Ramos (cell line): Measurements from ENCODE around the gene DCBLD2.

Experiments
- in situ Hi-C: fragments of 300-500 bp; cut with MboI; formaldehyde crosslinking; loops from one replicate; pipeline ENCODE4 v1.14.3; 2022; ENCODE audit warnings: low sequenced_read_pairs; ENCODE audit not compliant: unreplicated experiment

The DCBLD2 gene

DNA sequence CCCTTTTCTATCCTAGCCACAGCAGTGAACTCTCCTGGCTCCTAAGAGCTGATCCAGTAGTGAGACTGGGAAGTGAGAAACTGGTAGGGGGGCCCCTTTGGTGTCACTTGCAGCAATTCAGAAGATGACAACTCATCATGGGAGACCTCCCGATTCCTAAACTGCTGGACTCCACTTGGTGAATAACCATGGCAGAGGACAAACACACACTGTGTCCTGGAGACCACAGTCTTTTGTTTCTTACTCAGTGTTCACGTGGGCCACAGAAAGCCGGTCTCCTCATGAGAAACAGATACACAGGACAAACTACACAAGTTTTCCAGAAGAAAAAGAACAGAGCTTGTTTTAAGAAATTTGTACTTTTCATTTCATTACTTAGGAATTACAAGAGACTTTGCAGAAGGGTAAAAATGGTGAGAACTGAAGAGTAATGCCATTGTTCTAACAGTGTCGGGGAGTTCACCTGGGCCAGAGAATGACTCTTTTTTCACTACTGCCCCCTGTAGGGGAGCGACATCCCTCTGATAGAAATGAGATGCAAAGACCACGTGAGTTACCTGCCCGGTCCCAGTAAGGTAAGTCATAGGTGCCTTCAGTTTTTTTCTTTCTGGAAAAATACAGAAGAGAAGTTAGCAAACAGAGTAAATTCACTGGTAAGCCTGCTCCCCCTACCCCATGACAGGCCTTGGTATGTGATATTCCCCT lies 100.3 kb downstream of the DCBLD2 start:
- in situ Hi-C loops: loop anchor here (25.0 kb wide), 2 partner anchors 361 to 764 kb away; partner anchors contain the start of gene GABRR3

DNA sequence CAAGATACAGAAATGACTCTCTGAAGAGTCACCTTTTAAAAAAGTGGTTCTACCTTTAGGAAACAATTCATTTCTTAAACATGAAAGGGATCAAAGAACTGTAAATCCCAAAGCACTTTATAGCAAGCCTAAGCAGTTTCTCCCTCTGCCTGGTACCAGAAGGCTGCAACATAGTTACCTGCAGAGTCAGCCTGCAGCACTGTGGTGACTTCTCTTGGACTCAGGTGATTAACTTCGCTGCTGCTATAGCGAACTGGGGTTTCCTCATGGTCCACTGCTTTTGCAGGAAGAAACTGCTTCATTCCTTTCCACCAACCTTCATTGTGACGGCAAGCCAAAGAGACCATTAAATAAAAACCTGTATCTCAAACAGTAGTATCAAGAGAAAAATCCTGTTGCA lies 101.1 kb downstream of the DCBLD2 start:
- in situ Hi-C loops: loop anchor here (25.0 kb wide), 2 partner anchors 362 to 763 kb away; partner anchors contain the start of gene GABRR3

DNA sequence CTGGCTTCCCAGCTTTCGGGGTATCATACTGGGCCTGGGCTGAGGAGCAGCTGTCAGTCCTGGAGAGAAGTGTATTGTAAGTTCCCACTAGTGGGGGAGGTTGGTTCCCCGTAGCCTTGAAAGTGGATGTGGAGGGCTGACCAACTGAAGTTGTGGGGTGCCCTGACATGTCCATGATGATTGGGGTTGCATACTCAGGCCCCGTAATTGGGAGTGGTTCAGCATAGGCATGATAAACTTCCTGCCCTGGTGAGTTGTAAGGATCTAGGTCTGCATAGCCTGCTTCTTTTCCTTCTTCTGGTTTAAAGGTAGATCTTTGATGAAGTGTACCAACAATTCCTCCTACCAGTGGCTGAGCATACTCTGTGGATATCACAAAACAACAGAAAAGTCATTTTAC lies 102.0 kb downstream of the DCBLD2 start:
- in situ Hi-C loops: no loop called here

DNA sequence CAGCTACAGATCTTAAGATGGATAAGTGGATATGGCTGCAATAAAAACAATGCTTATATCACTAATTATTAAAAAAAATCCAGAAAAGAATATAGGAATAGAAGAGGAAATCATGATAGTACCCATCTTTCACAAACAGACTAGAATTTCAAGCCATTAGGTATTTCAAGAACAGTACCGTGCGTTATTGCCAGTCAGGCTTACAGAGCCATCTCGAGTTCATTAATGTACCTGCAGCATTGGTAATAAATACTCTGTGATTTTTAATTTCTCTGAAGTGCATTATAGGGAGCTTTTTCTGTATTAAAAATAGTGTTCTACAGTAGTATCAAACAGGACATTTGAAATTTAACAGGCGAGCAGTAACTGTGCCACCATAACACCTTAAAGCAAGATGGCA lies 102.7 kb downstream of the DCBLD2 start:
- in situ Hi-C loops: no loop called here

DNA sequence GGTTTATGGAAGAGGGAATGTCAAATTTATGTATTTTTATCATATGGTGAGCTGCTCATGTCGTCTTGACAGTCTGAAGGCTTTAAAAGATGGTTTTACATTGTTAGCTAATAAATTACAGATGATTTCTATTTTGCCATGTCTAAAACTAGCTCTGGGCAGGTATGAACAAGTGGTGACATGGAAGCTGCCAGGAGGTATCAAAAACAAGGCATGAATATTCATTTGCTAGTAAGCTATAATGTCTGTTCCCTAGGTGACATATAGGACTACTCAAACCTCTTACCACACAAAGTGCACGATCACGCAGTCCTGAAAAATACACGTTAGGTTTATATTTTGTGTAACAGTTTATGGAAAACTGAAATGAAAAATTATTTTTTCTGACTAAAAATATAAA lies 103.6 kb downstream of the DCBLD2 start:
- in situ Hi-C loops: no loop called here

DNA sequence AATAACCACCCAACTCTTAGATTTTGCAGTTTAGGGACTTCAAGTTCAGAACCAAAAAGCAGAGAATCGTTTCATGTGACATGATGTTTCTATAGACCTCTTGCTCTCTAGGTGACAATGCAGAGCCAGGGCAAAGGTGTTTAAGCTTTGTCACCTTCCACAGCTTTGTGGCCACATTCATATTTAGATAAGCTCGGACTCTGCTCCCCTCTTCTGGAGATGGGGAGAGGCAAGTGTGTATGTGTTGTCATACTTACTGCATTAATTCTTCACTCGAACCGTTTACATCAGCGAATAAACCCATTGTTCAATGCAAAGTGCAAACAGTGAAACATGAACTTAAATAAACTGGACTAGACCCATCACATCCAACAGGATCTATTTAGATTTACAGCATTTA lies 105.2 kb downstream of the DCBLD2 start:
- in situ Hi-C loops: no loop called here

DNA sequence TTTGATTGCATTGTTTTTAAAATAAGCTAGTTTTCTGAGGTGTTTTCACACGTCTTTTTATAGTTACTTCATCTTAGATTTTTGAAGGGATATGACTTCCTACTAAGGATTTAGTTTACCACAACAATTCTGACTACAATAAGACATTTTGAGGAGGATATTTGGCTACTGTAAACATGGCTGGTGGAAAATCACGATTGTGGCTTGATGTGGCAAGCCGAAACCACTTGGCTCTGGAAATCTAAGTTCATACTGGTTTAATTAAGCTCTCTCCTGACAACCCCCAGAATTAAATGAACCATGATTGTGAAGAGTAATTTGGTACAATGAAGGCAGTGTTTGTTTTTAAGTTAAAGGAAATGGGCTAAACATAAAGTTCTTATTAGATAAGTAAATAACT lies 107.5 kb downstream of the DCBLD2 start:
- in situ Hi-C loops: no loop called here

DNA sequence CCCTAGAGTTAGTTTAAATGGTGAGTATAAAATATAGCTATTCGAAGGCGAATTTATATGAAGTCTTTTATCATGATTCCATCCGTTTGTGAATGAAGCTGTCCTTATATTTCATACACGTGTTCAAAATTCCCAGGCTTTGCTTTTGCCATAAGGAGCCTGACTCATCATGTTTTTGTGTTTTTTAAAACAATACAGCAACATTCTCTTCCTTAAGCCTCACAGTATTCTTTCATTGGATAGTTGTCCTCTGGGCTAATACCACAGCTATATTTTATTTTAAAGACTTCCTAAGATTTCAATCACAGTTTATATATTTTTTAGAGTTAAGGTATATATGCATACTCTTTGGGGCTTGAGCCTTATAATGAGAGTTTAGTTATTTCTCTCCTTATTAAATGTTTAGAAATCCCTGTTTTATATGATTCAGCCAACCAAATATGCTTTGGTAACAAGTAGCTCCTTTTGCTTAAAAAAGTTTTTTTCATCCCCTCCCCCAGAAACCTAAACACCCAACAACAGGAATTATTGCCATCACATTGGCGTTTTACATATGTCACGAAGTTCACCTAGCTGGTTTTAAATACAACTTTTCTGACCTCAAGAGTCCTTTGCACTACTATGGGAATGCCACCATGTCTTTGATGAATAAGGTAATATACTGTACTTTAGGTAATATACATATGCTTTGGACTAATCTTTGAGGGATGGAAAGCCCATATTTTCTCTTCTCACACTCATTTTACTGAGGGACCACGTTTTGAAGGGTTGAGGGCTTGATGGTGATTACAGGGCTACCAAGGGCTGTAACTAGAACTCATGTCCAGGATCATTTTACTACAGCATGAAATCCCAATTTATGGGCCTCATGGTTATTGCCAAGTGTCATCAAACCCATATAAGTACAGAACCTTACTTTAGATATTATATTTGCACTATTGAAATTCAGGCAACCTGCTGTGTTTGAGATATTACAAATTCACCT lies 109.9 kb downstream of the DCBLD2 start:
- in situ Hi-C loops: no loop called here

DNA sequence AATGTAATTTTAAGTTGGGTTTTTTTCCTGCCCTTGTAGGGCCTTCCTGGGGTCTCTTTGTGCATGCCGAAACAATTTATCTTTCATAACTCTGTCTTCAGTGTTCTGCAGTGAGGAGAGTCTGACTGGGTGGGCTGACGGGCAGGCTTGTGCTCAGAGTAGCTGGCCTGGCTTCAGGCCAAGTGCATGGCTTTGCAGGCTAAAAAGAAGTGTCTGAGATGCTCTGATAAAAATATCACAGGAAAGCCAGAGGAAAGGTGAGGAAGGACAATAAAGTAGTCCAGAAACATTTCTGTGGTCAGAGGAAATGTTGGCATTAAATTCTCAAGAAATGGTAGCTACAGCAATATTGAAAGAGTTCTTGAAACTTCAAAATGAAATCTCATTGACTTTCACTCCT lies 112.8 kb downstream of the DCBLD2 start:
- in situ Hi-C loops: no loop called here

DNA sequence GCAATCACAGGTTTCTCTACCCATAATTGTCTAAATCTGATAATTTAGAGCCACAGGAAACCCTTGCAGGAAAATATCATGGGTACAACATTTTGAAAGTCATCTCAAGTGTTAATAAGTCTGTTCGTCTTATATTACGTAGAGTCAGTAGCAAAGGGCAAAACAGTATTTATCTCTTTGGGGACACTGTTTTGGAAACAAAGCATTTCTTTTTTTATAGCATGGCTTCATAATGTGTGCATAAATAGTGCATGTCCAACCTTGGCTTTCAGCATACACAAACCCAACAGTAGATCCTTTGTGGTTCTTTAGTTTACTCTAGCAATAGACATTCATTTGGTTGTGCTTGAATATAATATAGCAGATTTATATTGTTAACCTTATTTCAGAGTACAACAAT lies 114.3 kb downstream of the DCBLD2 start:
- in situ Hi-C loops: no loop called here

DNA sequence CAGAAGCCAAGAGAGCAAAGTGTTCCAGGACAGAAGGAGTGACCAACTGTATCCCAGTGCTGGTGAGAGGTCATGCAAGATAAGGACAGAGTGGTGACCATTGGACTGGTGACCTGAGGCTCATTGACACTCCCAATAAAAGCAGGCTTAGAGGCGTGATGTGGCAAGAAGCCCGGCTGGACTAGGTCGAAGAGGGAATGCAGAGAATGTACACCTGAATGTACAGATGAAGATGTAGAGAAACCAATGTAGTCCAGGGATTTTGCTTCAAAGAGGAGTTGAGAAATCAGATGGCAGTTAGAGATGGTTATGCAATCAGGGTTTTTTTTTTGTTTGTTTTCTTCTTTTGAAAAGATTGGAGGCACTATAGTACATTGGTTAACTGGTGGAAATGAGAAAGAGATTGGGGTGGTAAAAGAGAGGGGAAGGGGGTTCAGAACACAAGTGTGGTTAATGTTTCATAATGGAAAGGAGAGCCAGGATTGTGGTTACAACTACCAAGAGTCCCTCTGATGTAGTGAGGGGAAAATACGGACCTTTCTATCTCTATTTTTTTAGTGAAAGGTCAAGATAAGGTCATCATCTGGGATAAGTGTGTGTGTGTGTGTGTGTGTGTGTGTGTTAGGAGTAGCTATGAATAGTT lies 115.0 kb downstream of the DCBLD2 start:
- in situ Hi-C loops: no loop called here

DNA sequence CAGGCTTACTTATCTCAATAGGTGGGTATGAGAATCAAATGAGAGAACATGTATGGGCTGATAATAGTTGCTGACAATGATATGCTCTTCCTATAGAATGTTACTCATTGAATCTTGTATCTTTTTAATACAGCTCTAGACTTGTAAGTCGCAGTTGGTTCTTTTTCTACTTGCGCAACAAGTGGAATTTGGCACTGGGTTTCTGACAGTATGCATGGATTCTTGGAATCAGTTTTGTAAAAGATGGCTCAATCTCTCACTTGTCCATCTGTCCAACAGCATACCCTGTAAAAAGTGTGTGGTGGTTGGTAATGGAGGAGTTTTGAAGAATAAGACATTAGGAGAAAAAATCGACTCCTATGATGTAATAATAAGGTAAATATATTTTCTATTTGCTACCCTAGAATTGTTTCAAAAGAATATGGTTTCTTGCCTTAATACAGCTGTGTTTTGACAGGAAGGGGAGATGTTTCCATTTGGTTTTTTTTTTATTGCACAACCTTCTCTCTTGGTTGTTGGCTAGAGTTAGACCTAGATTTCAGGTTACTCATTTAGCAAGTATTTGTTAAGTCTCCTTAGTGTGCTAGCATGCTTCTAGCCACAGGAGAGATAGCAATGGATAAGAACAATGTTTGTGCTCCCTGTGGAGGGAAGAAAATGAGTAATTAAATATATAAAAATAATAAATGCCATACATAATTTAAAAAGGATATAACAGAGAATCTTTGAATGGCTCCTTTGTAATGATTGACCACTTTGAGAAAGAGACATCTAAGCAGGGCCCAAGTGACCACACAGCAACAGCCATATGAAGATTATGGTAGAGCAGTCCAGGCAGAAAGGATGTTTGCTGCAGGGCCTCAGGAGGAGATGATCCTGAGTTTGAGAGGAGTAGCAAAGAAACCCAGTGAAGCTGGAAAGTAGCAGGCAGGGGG lies 116.6 kb downstream of the DCBLD2 start:
- in situ Hi-C loops: no loop called here

DNA sequence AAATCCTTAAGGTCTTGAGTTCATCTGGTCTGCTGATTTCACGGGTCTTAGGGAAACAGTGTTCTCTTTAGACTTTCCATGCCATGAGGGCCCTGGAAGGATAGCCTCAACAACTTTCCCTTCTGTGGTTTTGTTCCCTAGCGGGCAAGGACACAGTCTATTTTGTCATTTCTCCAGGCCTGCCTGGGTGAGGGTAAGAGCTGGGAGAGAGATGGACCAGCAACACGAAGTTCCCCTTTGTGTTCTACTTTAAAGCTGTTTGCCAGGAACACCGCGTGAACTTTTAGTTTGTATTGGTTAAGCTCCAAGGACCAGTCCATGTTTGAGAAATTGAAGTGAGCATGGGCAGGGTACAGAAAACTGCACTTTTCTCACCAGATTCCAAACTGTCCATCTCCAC lies 117.5 kb downstream of the DCBLD2 start:
- in situ Hi-C loops: no loop called here

DNA sequence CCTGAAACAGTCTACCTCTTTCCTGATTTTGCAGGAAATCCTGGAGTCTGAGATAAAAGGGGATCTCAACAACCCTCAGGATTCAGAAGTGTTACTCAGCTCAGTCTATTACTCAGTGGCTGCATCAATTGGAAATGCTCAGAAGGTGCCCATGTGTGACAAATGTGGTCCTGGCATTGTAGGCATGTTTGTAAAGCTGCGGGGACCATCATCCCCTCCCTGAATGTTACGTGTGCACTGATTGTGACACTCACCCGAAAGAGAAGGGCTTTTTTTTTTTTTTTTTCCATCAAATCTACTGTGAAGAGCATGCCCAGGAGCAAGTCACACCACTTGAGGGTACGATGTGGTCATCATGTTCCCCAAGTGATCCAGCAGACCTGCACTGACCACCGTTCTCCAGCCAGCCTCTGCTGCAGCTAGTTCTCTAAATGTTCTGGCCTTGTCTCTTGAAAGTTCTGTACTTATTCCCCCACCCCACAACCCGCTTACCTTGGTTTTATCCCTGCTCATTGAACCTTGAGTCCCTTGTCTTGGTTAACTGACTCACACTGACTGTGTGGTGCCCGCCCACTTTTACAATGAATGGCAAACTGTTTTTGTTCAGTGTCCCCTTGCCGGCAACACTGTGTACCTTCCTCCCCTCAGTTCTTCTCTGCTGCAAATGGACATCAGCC lies 118.5 kb downstream of the DCBLD2 start:
- in situ Hi-C loops: no loop called here

DNA sequence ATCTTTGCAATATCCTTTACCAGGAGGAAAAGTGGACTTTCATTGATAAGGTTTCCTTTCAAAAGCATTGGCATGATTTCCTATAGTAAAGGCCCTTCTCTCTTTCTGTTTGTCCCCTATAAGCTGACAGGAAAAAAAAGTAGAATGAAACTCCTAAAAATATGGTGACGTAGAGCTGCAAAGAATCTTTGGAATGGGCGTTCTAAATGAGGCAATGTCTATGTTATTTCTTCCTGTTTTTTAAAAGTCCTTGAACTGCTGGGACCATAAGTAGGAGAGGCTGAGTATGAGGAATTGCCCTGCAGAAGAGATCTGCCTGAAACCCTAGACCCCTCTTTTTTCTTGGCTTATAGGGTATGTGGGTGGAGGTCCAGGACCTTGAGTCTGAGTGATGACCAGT lies 121.2 kb downstream of the DCBLD2 start:
- in situ Hi-C loops: no loop called here

DNA sequence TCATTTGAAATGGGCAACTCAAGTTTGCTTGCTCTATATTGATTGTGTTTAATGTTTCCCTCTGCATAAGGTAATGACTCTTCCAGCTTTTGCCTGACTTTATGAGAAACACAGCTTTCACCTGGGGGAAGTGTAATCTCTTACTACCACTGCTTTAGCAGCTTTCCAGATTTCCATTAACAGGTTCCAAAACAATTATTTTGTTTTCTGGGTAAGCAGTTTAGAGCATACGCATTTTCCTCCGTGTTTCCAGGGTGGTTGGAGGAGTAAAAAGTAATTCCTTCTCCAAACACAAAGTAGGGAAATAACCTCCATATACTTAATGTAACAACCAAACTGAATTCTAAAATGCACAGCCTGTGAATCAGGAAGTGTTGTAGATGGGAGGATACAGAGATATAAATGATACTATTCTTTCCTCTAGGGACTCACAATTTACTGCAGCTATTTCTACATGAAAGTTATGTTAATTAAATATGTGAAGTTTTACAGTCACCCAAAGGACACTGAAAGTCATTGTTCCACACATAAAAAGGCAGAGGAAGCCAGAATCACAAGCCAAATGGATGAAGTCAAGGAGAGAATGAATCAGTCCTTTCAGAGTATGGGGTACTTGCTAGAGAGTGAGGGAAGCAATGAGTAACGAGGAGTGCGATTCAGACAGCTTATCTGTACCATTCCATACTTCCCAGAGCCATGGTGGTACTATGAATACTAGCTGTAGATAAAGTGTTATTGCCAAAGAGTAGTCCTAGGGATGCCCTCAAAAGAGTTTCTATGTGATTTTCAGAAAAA lies 121.8 kb downstream of the DCBLD2 start:
- in situ Hi-C loops: no loop called here

DNA sequence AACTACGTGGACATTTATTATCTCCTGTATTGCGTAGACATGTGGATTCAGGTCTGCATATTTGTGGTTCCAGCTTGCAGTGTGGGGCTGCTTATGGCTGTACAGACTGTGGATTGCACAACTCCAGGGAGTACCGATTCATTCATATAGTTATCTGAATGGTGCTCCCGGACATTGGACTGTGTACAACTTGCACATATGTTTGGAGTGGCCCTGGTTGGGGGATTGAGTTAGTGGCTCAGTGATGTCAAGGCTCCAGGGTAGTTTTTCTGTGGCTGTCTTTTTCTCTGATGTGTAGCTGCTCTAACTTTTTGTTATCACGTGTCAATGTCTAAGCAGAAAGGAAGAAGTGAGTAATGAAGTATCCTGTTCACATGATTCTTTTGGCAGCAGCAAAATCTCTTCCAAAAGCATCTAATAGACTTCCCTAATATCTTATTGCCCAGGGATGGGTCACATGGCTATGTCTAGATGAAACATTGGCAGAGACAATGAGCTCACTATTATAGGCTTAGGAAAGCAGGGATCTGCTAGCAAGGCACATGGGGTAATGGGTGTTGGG lies 122.6 kb downstream of the DCBLD2 start:
- in situ Hi-C loops: no loop called here

DNA sequence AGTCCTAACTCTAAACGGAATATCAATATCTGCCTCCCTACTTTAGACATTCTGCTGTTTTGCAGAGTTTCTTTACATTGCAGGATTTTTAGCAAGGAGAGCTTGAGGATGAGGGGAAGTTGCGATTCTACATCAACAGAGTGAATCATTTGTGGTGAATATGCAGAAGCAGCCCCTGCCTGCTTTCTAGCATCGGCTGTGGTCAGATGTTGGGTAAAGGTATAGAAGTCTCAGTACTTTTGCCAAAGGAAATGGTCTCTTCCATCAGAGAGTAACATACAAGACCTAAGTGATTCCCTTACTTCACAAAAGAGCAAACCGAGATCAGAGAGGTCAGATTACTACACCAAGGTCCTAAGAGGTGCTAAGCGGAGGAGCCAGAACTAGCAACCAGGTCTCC lies 123.1 kb downstream of the DCBLD2 start:
- in situ Hi-C loops: no loop called here
